Heart left ventricle (tissue), 13 donors: Measurements from ENCODE around the gene PRKCB.

ENCODE experiments used
- CTCF ChIP-seq, 12 donors: fragments of 200-600 bp; sonication (generic) in 4 of 12; IDR thresholded peaks; one replicate each; pipeline versions ENCODE4 v1.5.0 to v1.8.0; 2018 to 2022; ENCODE audit warnings: antibody characterized with exemption in 12 of 12, mild to moderate bottlenecking in 5 of 12
- POLR2A ChIP-seq, 2 donors: fragments of 450-650 bp; IDR thresholded peaks; one replicate each; pipeline ENCODE4 v1.6.1; 2017; ENCODE audit warnings: antibody characterized with exemption in 2 of 2, mild to moderate bottlenecking in 2 of 2, moderate library complexity in 2 of 2
- donor health status: ischemic (EF 13 %, LVEDD 7.1; RV severe dilation, severe dysfunction).
- donor health status: DM: no; HTN: yes; CAD: no.
- donor health status: DM: no; HTN: no; CAD: no.
- donor health status: ischemic (EF 25% LVEDD 6.9; RV normal size, moderate dysfunction).
- donor health status: ischemic (EF 25% LVEDD 5.7; RV mildly dilated, moderate dysfunction).
- donor health status: ischemic (EF 35%, LVEDD 5.7; RV mildly dilated, moderate dysfunction).
- donor health status: nonischemic (EF 11% LVEDD 7.7; RV severe dilation, severe dysfunction).
- donor health status: DM: yes; HTN: yes; CAD: no.
- donor health status: PGD.
- donor health status: ischemic (EF 29% LVEDD 5.4; RV normal size, mild dysfunction).
- donor health status: nonischemic (EF 23%, LVEDD 6.1; RV moderate dilation, normal function).

GRCh38 chr16:23835390-23836077, at the start of gene PRKCB:
- TF ChIP-seq CTCF (IDR thresholded peaks at IDR 0.05) (no peak), POLR2A (IDR thresholded peaks at IDR 0.05) (no peak)
